OCI-LY1 (cell line): ENCODE measurements around the gene DYNC1H1.

Experiments used
- H2AFZ ChIP-seq: fragments of 200-600 bp; sonication (generic), shearing (Covaris generic); 2 replicates; pipeline ENCODE4 v1.6.0; 2014; ENCODE audit warnings: antibody characterized with exemption, mild to moderate bottlenecking, low read length
- H3F3A ChIP-seq: fragments of 200-600 bp; sonication (generic), shearing (Covaris generic); 2 replicates; pipeline ENCODE4 v1.6.0; 2014; ENCODE audit warnings: mild to moderate bottlenecking, antibody characterized with exemption, low read length, moderate library complexity; ENCODE audit not compliant: insufficient read depth
- H3K27ac ChIP-seq: fragments of 200-600 bp; sonication (generic); 2 replicates; pipeline ENCODE4 v1.5.1; 2014; ENCODE audit warnings: low read length, mixed run types, mild to moderate bottlenecking, low read depth; ENCODE audit not compliant: poor library complexity, severe bottlenecking
- H3K27me3 ChIP-seq: fragments of 200-600 bp; sonication (generic); 2 replicates; pipeline ENCODE4 v1.6.0; 2014; ENCODE audit warnings: antibody characterized with exemption, mild to moderate bottlenecking, low read length, moderate library complexity; ENCODE audit not compliant: insufficient read depth
- H3K36me3 ChIP-seq: fragments of 200-600 bp; sonication (generic); 2 replicates; pipeline ENCODE4 v1.6.1; 2014; ENCODE audit warnings: mild to moderate bottlenecking, antibody characterized with exemption, low read length, moderate library complexity, mixed read lengths; ENCODE audit not compliant: insufficient read depth
- H3K4me1 ChIP-seq: fragments of 200-600 bp; sonication (generic); 2 replicates; pipeline ENCODE4 v1.5.1; 2014; ENCODE audit warnings: mild to moderate bottlenecking, low read length, moderate library complexity; ENCODE audit not compliant: insufficient read depth, severe bottlenecking
- H3K4me2 ChIP-seq: fragments of 200-600 bp; sonication (generic), shearing (Covaris generic); 2 replicates; pipeline ENCODE4 v1.6.1; 2014; ENCODE audit warnings: low read length
- H3K4me3 ChIP-seq: fragments of 200-600 bp; sonication (generic); 2 replicates; pipeline ENCODE4 v1.5.1; 2014; ENCODE audit warnings: low read length, low read depth, mild to moderate bottlenecking, mixed read lengths; ENCODE audit not compliant: poor library complexity, severe bottlenecking
- H3K79me2 ChIP-seq: fragments of 200-600 bp; shearing (Covaris generic); 2 replicates; pipeline ENCODE4 v1.6.1; 2016; ENCODE audit warnings: mixed run types, low read length, mixed read lengths; ENCODE audit not compliant: insufficient read depth
- H3K9ac ChIP-seq: fragments of 200-600 bp; sonication (generic), shearing (Covaris generic); 2 replicates; pipeline ENCODE4 v1.6.1; 2014; ENCODE audit warnings: mild to moderate bottlenecking, low read length, mixed read lengths
- H3K9me2 ChIP-seq: fragments of 200-600 bp; sonication (generic), shearing (Covaris generic); 2 replicates; pipeline ENCODE4 v1.6.1; 2014; ENCODE audit warnings: low read depth, mild to moderate bottlenecking, low read length, mixed read lengths
- H3K9me3 ChIP-seq: fragments of 200-600 bp; shearing (Covaris generic); 2 replicates; pipeline ENCODE4 v1.6.1; 2014; ENCODE audit warnings: low read length, mixed read lengths
- H4K20me1 ChIP-seq: fragments of 200-600 bp; sonication (generic), shearing (Covaris generic); 2 replicates; pipeline ENCODE4 v1.6.0; 2016; ENCODE audit warnings: mild to moderate bottlenecking, low read length; ENCODE audit not compliant: insufficient read depth
- CTCF ChIP-seq: fragments of 200-600 bp; sonication (generic), shearing (Covaris generic); IDR thresholded peaks from 2 replicates; pipeline ENCODE4 v1.5.1; 2017; ENCODE audit warnings: mild to moderate bottlenecking, antibody characterized with exemption, low read length, moderate library complexity, mixed read lengths
- EZH2 ChIP-seq: fragments of 200-600 bp; sonication (generic), shearing (Covaris generic); IDR thresholded peaks from 2 replicates; pipeline ENCODE4 v1.8.0; 2017; ENCODE audit warnings: borderline replicate concordance, mixed run types, mild to moderate bottlenecking, antibody characterized with exemption, low read length, moderate library complexity, mixed read lengths

The DYNC1H1 gene

GRCh38 chr14:101986953-101987352 is 22.6 kb downstream of the DYNC1H1 start:
- H3K27ac ChIP-seq = no peak overlapping the region
- no peaks in the 10 kb centered on the region for H4K20me1 ChIP-seq
- peaks cover 68% of the 10 kb centered on the region for H3K36me3 ChIP-seq
- no peaks in the 10 kb centered on the region for H3K9me2 ChIP-seq
- no peaks in the 10 kb centered on the region for H3K9me3 ChIP-seq
- no peak overlapping the region for H3K4me2 ChIP-seq
- H3K9ac ChIP-seq = no peak overlapping the region
- no peak overlapping the region for H2AFZ ChIP-seq
- no peak overlapping the region for H3K4me3 ChIP-seq
- H3K4me1 ChIP-seq = no peaks in the 10 kb centered on the region
- TF ChIP-seq CTCF = no peak
- TF ChIP-seq EZH2 = no peak
- H3F3A ChIP-seq = no peaks in the 10 kb centered on the region
- no peaks in the 10 kb centered on the region for H3K27me3 ChIP-seq
- no peaks in the 10 kb centered on the region for H3K79me2 ChIP-seq

GRCh38 chr14:101988377-101988776 is 24.0 kb downstream of the DYNC1H1 start:
- Histone ChIP-seq H4K20me1 (no peaks in the 10 kb centered on the region), H3K79me2 (no peaks in the 10 kb centered on the region), H3K36me3 (peaks cover 68% of the 10 kb centered on the region), H3F3A (no peaks in the 10 kb centered on the region), H3K4me2 (no peak overlapping the region), H3K4me1 (peaks cover 10% of the 10 kb centered on the region), H3K27me3 (no peaks in the 10 kb centered on the region), H3K9me3 (no peaks in the 10 kb centered on the region), H3K4me3 (no peak overlapping the region), H2AFZ (no peak overlapping the region), H3K9ac (no peak overlapping the region), H3K27ac (no peak overlapping the region), H3K9me2 (no peaks in the 10 kb centered on the region)
- TF ChIP-seq EZH2 (no peak), CTCF (no peak)

- peaks cover 10% of the 10 kb centered on the region for H3K4me1 ChIP-seq
- H3K79me2 ChIP-seq = no peaks in the 10 kb centered on the region
- H3F3A ChIP-seq = no peaks in the 10 kb centered on the region
- H3K9me3 ChIP-seq = no peaks in the 10 kb centered on the region
- no peaks in the 10 kb centered on the region for H4K20me1 ChIP-seq
- no peak for TF ChIP-seq CTCF
- no peak for TF ChIP-seq EZH2
- H3K27ac ChIP-seq = no peak overlapping the region
- H3K36me3 ChIP-seq = peaks cover 75% of the 10 kb centered on the region
- H3K4me2 ChIP-seq = no peak overlapping the region
- H3K4me3 ChIP-seq = no peak overlapping the region
- no peak overlapping the region for H2AFZ ChIP-seq
- H3K9me2 ChIP-seq = no peaks in the 10 kb centered on the region
- H3K27me3 ChIP-seq = no peaks in the 10 kb centered on the region
- no peak overlapping the region for H3K9ac ChIP-seq
Measured at GRCh38 chr14:101991352-101991751, 27.0 kb downstream of the DYNC1H1 start.
